Measurements from ENCODE around the gene PLEKHG3. TPM values are rescaled to one million over a fixed set of nuclear protein-coding genes. Genes with fewer than 3 reads are reported as not detected.

PLEKHG3 gene
- total and polyA plus RNA-seq, 10 of the 15 experiments (the other 5 are each of a cell fraction or from before 2014, with no cell fraction given): 0.03 to 0.73 (median 0.07) TPM; not detected in 5

DNA sequence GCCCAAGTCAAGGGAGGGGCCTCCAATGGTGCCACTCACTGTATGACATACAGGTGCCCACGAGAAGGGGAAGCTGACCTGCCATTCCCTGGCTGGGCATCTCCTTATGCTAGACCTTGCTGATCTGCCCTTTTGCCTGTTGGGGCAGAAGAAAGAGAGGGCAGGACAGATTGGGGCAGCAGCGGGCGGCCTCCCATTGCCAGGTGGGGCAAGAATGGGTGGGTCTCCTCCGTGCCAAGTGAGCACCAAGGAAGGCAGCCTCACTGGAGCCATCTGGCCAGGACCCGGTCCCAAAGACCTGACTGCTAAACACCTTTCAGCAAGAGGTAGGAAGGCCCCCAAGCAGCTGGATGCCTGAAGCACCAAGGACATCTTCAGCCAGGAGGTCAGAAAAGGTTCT lies 50.5 kb downstream of the PLEKHG3 start:
- no peak for FAIRE-seq
- no peak overlapping the region for H3K4me3 ChIP-seq
- no peaks in the 10 kb centered on the region for H3K79me2 ChIP-seq (ENCODE audit: control insufficient read depth, insufficient read depth, low read length)
- RAD21 ChIA-PET (ENCODE audit: unreplicated experiment): no interaction called here
- CTCF ChIA-PET: interaction anchor here (0.8 kb wide), 1 partner anchor 200 kb away, joined by 4 read pairs; no protein-coding TSS in a partner anchor
- POLR2A ChIA-PET: no interaction called here
- H4K20me1 ChIP-seq (ENCODE audit: control insufficient read depth, insufficient read depth): no peaks in the 10 kb centered on the region; the same call in 1 of the 2 replicates
- WGBS (ENCODE audit: insufficient coverage, insufficient replicate concordance, low lambda C conversion rate, missing lambda C conversion rate): 36% methylated on average over 5 of the region's 5 CpGs
- DNase-seq (ENCODE audit: low read depth, low spot score): no peak
- H3K9me3 ChIP-seq (replicated peaks; ENCODE audit: control insufficient read depth, insufficient read depth, low read length): no peaks in the 10 kb centered on the region
- intact Hi-C loops (cut with micrococcal nuclease; ENCODE audit: unreplicated experiment) (no loop called here), in situ Hi-C loops (cut with MboI) (no loop called here)
- H3K4me1 ChIP-seq (ENCODE audit: control insufficient read depth, insufficient read depth, low read length): no peaks in the 10 kb centered on the region
- no peak overlapping the region for H2AFZ ChIP-seq (ENCODE audit: control insufficient read depth, low read depth, low read length)
- SMC1A ChIA-PET (ENCODE audit: uncharacterized antibody, unreplicated experiment): interaction anchor here (1.2 kb wide), 1 partner anchor 62 kb away, joined by 3 read pairs; no protein-coding TSS in a partner anchor
- H3K9ac ChIP-seq (ENCODE audit: control insufficient read depth, insufficient read depth, low read length): no peak overlapping the region
- no peak overlapping the region for H3K4me2 ChIP-seq (ENCODE audit: control insufficient read depth, insufficient read depth)
- H3K36me3 ChIP-seq (ENCODE audit: control insufficient read depth in 2 of 2, insufficient read depth in 2 of 2, low read length in 1 of 2): no peaks in the 10 kb centered on the region
- no TSS peak for BruUV-seq (replicated peaks)
- no peak overlapping the region for H3K27ac ChIP-seq (ENCODE audit: control insufficient read depth, insufficient read depth)
- TF ChIP-seq MLLT1 (IDR thresholded peaks at IDR 0.05): no peak
- no peak for TF ChIP-seq NR2F1 (conservative IDR thresholded peaks at IDR 0.05)
- TF ChIP-seq CREB1 (IDR thresholded peaks at IDR 0.05; ENCODE audit: low read depth): no peak
- no peak for TF ChIP-seq TBL1XR1 (IDR thresholded peaks at IDR 0.05; ENCODE audit: low read depth, low read length)
- TF ChIP-seq, protein P1, sequence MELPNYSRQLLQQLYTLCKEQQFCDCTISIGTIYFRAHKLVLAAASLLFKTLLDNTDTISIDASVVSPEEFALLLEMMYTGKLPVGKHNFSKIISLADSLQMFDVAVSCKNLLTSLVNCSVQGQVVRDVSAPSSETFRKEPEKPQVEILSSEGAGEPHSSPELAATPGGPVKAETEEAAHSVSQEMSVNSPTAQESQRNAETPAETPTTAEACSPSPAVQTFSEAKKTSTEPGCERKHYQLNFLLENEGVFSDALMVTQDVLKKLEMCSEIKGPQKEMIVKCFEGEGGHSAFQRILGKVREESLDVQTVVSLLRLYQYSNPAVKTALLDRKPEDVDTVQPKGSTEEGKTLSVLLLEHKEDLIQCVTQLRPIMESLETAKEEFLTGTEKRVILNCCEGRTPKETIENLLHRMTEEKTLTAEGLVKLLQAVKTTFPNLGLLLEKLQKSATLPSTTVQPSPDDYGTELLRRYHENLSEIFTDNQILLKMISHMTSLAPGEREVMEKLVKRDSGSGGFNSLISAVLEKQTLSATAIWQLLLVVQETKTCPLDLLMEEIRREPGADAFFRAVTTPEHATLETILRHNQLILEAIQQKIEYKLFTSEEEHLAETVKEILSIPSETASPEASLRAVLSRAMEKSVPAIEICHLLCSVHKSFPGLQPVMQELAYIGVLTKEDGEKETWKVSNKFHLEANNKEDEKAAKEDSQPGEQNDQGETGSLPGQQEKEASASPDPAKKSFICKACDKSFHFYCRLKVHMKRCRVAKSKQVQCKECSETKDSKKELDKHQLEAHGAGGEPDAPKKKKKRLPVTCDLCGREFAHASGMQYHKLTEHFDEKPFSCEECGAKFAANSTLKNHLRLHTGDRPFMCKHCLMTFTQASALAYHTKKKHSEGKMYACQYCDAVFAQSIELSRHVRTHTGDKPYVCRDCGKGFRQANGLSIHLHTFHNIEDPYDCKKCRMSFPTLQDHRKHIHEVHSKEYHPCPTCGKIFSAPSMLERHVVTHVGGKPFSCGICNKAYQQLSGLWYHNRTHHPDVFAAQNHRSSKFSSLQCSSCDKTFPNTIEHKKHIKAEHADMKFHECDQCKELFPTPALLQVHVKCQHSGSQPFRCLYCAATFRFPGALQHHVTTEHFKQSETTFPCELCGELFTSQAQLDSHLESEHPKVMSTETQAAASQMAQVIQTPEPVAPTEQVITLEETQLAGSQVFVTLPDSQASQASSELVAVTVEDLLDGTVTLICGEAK (IDR thresholded peaks at IDR 0.05; ENCODE audit: borderline replicate concordance): no peak
- no peak for TF ChIP-seq ETV6 (conservative IDR thresholded peaks at IDR 0.05 in 1 of 2, IDR thresholded peaks at IDR 0.05 in 1 of 2; ENCODE audit: borderline replicate concordance in 1 of 2, low read depth in 1 of 2)
- no peak for TF ChIP-seq ZBED1 (IDR thresholded peaks at IDR 0.05; ENCODE audit: borderline replicate concordance)
- TF ChIP-seq FOXK2 (IDR thresholded peaks at IDR 0.05): no peak
- no peak for TF ChIP-seq NFYA (IDR thresholded peaks at IDR 0.05; ENCODE audit: borderline replicate concordance, low read depth, low read length)
- no peak for TF ChIP-seq YY1 (IDR thresholded peaks at IDR 0.05; ENCODE audit: low read depth, low read length)
- TF ChIP-seq HDAC2 (IDR thresholded peaks at IDR 0.05): no peak
- no peak for TF ChIP-seq HCFC1 (IDR thresholded peaks at IDR 0.05; ENCODE audit: low read length)
- TF ChIP-seq, protein P2, sequence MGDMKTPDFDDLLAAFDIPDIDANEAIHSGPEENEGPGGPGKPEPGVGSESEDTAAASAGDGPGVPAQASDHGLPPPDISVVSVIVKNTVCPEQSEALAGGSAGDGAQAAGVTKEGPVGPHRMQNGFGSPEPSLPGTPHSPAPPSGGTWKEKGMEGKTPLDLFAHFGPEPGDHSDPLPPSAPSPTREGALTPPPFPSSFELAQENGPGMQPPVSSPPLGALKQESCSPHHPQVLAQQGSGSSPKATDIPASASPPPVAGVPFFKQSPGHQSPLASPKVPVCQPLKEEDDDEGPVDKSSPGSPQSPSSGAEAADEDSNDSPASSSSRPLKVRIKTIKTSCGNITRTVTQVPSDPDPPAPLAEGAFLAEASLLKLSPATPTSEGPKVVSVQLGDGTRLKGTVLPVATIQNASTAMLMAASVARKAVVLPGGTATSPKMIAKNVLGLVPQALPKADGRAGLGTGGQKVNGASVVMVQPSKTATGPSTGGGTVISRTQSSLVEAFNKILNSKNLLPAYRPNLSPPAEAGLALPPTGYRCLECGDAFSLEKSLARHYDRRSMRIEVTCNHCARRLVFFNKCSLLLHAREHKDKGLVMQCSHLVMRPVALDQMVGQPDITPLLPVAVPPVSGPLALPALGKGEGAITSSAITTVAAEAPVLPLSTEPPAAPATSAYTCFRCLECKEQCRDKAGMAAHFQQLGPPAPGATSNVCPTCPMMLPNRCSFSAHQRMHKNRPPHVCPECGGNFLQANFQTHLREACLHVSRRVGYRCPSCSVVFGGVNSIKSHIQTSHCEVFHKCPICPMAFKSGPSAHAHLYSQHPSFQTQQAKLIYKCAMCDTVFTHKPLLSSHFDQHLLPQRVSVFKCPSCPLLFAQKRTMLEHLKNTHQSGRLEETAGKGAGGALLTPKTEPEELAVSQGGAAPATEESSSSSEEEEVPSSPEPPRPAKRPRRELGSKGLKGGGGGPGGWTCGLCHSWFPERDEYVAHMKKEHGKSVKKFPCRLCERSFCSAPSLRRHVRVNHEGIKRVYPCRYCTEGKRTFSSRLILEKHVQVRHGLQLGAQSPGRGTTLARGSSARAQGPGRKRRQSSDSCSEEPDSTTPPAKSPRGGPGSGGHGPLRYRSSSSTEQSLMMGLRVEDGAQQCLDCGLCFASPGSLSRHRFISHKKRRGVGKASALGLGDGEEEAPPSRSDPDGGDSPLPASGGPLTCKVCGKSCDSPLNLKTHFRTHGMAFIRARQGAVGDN (IDR thresholded peaks at IDR 0.05): no peak
- TF ChIP-seq FOS (IDR thresholded peaks at IDR 0.05; ENCODE audit: borderline replicate concordance, extremely low read depth, insufficient read length): no peak
- no peak for TF ChIP-seq E2F4 (IDR thresholded peaks at IDR 0.05; ENCODE audit: low read depth, low read length)
- ATAC-seq: no peak
- H3K27me3 ChIP-seq (replicated peaks in 1 of 2; ENCODE audit: control insufficient read depth in 2 of 2, insufficient read depth in 2 of 2, low read length in 1 of 2): peaks cover 0 to 3% of the 10 kb centered on the region in 2 experiments; a peak in 3 of 4 replicates
